ENCODE data around the gene CHST11.

DNA sequence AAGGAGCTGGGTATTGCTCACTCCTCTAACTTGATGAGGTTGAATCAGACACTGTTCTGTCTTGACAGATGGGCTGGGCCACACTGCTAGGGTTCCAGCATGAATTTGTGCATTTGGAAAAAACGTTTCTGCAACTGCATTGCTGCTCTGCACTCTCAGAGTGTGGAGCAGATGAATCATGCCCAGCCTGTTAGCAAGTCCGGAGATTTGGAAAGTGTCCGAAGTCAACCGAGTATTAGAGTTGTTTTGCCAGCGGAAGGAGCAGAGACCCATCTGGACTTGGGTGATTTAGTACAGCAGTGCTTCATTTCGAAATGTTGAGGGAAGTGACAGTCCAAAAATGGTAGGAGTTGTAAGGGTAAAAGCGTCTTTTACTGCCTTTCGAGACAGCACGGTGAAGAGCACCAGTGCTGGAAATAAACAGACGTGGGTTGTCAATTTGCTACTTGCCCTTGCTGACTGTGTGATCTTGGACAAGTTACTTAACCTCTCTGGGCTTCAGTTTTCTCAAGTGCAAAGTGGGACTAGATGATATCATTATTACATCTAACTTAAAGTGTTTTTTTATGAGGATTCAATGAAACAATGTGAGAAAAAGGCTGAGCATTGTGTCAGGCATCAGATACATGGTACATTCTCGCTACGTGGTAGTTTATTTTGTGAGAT, 139.5 kb downstream of the CHST11 start:
- TF ChIP-seq, protein P1, sequence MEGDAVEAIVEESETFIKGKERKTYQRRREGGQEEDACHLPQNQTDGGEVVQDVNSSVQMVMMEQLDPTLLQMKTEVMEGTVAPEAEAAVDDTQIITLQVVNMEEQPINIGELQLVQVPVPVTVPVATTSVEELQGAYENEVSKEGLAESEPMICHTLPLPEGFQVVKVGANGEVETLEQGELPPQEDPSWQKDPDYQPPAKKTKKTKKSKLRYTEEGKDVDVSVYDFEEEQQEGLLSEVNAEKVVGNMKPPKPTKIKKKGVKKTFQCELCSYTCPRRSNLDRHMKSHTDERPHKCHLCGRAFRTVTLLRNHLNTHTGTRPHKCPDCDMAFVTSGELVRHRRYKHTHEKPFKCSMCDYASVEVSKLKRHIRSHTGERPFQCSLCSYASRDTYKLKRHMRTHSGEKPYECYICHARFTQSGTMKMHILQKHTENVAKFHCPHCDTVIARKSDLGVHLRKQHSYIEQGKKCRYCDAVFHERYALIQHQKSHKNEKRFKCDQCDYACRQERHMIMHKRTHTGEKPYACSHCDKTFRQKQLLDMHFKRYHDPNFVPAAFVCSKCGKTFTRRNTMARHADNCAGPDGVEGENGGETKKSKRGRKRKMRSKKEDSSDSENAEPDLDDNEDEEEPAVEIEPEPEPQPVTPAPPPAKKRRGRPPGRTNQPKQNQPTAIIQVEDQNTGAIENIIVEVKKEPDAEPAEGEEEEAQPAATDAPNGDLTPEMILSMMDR (conservative IDR thresholded peaks at IDR 0.05 in 1 of 2, IDR thresholded peaks at IDR 0.05 in 1 of 2; ENCODE audit: extremely low read depth in 1 of 2, insufficient read depth in 1 of 2, low read depth in 1 of 2, low read length in 2 of 2) = no peak
- TF ChIP-seq EZH2 (IDR thresholded peaks at IDR 0.05; ENCODE audit: borderline replicate concordance, low read length) = no peak
